B cell (primary cell): ENCODE results near the gene STK16.

Source experiments
- CTCF ChIP-seq: fragments of 200-600 bp; IDR thresholded peaks from one replicate; pipeline ENCODE4 v1.8.0; 2022; ENCODE audit warnings: antibody characterized with exemption, mild to moderate bottlenecking
- EZH2 ChIP-seq: IDR thresholded peaks from 2 replicates; pipeline ENCODE4 v1.6.1; 2012; ENCODE audit warnings: borderline replicate concordance, low read depth, mild to moderate bottlenecking, moderate library complexity, low read length; ENCODE audit not compliant: insufficient read depth, poor library complexity, severe bottlenecking

GRCh38 chr2:219244789-219245147 lies 511 bp upstream of the STK16 start:
- TF ChIP-seq CTCF (no peak), EZH2 (no peak)
